Sigmoid colon (tissue), 7 donors: ENCODE measurements around the gene FANCD2. TPM values are rescaled to one million over a fixed set of nuclear protein-coding genes. Genes with fewer than 3 reads are reported as not detected.
"Not testable (repeated sequence)": the region's sequence is repeated elsewhere in the genome, so short reads cannot be mapped to it uniquely, and the experiment has no call there.

ENCODE experiments used
- DNase-seq: peaks from one replicate; pipeline ENCODE4 v3.0.0-alpha.2; 2019
- H3K27ac ChIP-seq, 4 donors: fragments of 200-600 bp; sonication (generic); one replicate each; pipeline ENCODE4 v1.5.1; 2016 to 2019; ENCODE audit warnings: mild to moderate bottlenecking in 1 of 4
- H3K27me3 ChIP-seq, 3 donors: fragments of 200-600 bp; sonication (generic); one replicate each; pipeline ENCODE4 v1.5.1; 2019; ENCODE audit warnings: mild to moderate bottlenecking in 1 of 3
- H3K36me3 ChIP-seq, 4 donors: fragments of 200-600 bp; sonication (generic); one replicate each; pipeline ENCODE4 v1.5.1; 2016 to 2019
- H3K4me1 ChIP-seq, 4 donors: fragments of 200-600 bp; sonication (generic); one replicate each; pipeline ENCODE4 v1.5.1; 2017 to 2019
- H3K4me3 ChIP-seq, 4 donors: fragments of 200-600 bp; sonication (generic); one replicate each; pipeline ENCODE4 v1.5.1; 2017 to 2019; ENCODE audit warnings: mild to moderate bottlenecking in 2 of 4, moderate library complexity in 1 of 4
- H3K9me3 ChIP-seq, 4 donors: fragments of 200-600 bp in 3 of 4; sonication (generic) in 3 of 4; one replicate each; pipeline versions ENCODE4 v1.5.1 to v1.6.1; 2013 to 2019
- EP300 ChIP-seq, 4 donors: sonication (generic); formaldehyde crosslinking; IDR thresholded peaks; one replicate each; pipeline ENCODE4 v1.6.1; 2017; ENCODE audit warnings: antibody characterized with exemption in 4 of 4
- POLR2A ChIP-seq, 2 donors: fragments of 450-650 bp; IDR thresholded peaks; one replicate each; pipeline ENCODE4 v1.6.1; 2016; ENCODE audit warnings: antibody characterized with exemption in 2 of 2, mild to moderate bottlenecking in 2 of 2, moderate library complexity in 2 of 2
- POLR2AphosphoS5 ChIP-seq, 4 donors: sonication (generic); formaldehyde crosslinking; IDR thresholded peaks; one replicate each; pipeline ENCODE4 v1.6.1; 2017; ENCODE audit warnings: antibody characterized with exemption in 4 of 4
- WGBS, 2 donors: extraction: QIAGEN DNeasy Blood & Tissue Kit; methylation state at CpG; one replicate each; pipeline ENCODE4 v1.1.7; 2013; 5-methylcytosine and 5-hydroxymethylcytosine counted together
- intact Hi-C: fragments of 100-400 bp; cut with DNase I; formaldehyde crosslinking; loops from one replicate; pipeline ENCODE4 v1.15.1; 2023
- polyA plus RNA-seq, 3 donors: library from polyadenylated mRNA; stranded (reverse); fragments of 200-250 nt; gene quantifications; one replicate each; pipeline ENCODE4 v1.2.3, GENCODE V29; 2013
- total RNA-seq, 4 donors: library from RNA; depleted of rRNA; stranded (reverse); fragments of >200 nt; gene quantifications; one replicate each; pipeline ENCODE4 v1.1.0, GENCODE V29; 2016
- TF ChIP-seq, protein P1 (sequence below), 4 experiments: fragments of 450-650 bp in 3 of 4; fragments of 200-600 bp in 1 of 4; IDR thresholded peaks; one replicate each; pipeline ENCODE4 v1.5.1; 2016 to 2019; ENCODE audit warnings: antibody characterized with exemption in 4 of 4, mild to moderate bottlenecking in 3 of 4, moderate library complexity in 2 of 4
- donor health status: healthy with polysubstance abuse.
- donor health status: Bipolar disorder and iron deficiency.
- donor health status: healthy.

The FANCD2 gene
- total and polyA plus RNA-seq, 7 donors: 0.60 to 12.6 (median 2.9) TPM

DNA sequence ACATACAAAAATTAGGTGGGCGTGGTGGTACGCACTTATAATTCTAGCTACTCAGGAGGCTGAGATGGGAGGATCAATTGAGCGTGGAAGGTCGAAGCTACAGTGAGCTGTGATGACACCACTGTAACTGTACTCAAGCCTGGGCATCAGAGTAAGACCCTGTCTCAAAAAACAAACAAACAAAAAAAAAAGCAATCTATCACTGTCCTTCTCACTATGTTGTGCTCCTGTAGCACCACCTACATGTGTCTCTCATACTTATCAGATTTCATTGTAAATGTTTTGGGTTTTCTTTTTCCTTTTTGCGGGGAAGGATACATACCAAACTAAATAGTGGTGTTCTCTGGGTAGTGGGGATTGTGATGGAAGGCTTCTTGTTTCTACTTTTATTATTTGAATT is 14.8 kb downstream of the FANCD2 start:
- WGBS, 2 donors: 97 to 98% methylated on average over 5 of the region's 5 CpGs
- no peak for DNase-seq
- intact Hi-C loops: no loop called here
- TF ChIP-seq, protein P1, sequence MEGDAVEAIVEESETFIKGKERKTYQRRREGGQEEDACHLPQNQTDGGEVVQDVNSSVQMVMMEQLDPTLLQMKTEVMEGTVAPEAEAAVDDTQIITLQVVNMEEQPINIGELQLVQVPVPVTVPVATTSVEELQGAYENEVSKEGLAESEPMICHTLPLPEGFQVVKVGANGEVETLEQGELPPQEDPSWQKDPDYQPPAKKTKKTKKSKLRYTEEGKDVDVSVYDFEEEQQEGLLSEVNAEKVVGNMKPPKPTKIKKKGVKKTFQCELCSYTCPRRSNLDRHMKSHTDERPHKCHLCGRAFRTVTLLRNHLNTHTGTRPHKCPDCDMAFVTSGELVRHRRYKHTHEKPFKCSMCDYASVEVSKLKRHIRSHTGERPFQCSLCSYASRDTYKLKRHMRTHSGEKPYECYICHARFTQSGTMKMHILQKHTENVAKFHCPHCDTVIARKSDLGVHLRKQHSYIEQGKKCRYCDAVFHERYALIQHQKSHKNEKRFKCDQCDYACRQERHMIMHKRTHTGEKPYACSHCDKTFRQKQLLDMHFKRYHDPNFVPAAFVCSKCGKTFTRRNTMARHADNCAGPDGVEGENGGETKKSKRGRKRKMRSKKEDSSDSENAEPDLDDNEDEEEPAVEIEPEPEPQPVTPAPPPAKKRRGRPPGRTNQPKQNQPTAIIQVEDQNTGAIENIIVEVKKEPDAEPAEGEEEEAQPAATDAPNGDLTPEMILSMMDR (IDR thresholded peaks at IDR 0.05): no peak
- Histone ChIP-seq H3K36me3 (no peaks in the 10 kb centered on the region), H3K9me3 (no peaks in the 10 kb centered on the region), H3K27ac (no peak overlapping the region), H3K27me3 (no peaks in the 10 kb centered on the region), H3K4me1 (no peaks in the 10 kb centered on the region), H3K4me3 (no peak overlapping the region)

DNA sequence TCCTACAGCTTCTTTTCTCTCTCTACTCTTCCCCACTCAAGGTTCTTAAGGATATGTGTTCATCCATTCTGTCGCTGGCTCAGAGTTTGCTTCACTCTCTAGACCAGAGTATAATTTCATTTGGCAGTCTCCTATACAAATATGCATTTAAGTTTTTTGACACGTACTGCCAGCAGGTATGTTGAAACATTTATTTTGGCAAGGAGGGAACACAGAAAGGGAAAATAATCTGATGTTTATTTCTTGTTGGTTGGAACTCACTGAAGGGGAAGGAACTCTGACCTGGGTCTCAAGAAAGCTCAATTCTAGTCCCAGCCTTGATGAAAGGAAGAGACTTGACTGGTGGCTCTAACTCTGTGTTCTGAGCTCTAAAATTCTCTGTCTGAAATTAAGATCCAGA is 21.6 kb downstream of the FANCD2 start:
- TF ChIP-seq POLR2A (IDR thresholded peaks at IDR 0.05): no peak
- no peak for TF ChIP-seq EP300 (IDR thresholded peaks at IDR 0.05)
- no peak for TF ChIP-seq POLR2AphosphoS5 (IDR thresholded peaks at IDR 0.05)
- TF ChIP-seq, protein P1 (IDR thresholded peaks at IDR 0.05): no peak
- 76 to 84% methylated on average over 2 of the region's 2 CpGs for WGBS, 2 donors
- Histone ChIP-seq H3K4me3 (no peak overlapping the region), H3K9me3 (no peaks in the 10 kb centered on the region), H3K36me3 (no peaks in the 10 kb centered on the region), H3K27me3 (no peaks in the 10 kb centered on the region), H3K4me1 (no peaks in the 10 kb centered on the region), H3K27ac (no peak overlapping the region)
- intact Hi-C loops: no loop called here
- no peak for DNase-seq

DNA sequence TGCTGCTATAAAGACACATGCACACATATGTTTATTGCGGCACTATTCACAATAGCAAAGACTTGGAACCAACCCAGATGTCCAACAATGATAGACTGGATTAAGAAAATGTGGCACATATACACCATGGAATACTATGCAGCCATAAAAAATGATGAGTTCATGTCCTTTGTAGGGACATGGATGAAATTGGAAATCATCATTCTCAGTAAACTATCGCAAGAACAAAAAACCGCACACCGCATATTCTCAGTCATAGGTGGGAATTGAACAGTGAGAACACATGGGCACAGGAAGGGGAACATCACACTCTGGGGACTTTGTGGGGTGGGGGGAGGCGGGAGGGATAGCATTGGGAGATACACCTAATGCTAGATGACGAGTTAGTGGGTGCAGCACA is 26.8 kb downstream of the FANCD2 start:
- H3K27ac ChIP-seq, H3K4me1 ChIP-seq, H3K27me3 ChIP-seq, H3K9me3 ChIP-seq, H3K4me3 ChIP-seq, H3K36me3 ChIP-seq, DNase-seq, intact Hi-C loops: not testable (repeated sequence)
- WGBS, 2 donors: 97 to 99% methylated on average over 5 of the region's 6 CpGs

DNA sequence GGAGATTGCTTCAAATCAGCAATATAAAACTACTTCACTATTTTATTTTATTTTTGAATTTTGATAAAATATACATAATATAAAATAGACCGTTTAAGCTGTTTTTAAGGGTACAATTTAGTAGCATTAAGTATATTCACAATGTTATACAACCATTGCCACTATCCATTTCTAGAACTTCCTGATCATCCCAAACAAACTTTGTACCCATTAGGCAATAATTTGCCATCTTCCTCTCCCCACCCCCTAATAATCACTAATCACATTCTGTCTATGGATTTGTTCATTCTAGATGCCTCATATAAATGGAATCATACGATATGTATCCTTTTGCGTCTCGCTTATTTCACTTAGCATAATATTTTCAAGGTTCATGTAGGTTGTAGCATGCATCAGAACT is 28.9 kb downstream of the FANCD2 start:
- 97 to 99% methylated on average over 4 of the region's 4 CpGs for WGBS, 2 donors
- intact Hi-C loops: no loop called here
- Histone ChIP-seq H3K9me3 (no peaks in the 10 kb centered on the region), H3K27ac (no peak overlapping the region), H3K36me3 (no peaks in the 10 kb centered on the region), H3K27me3 (no peaks in the 10 kb centered on the region), H3K4me3 (no peak overlapping the region), H3K4me1 (no peaks in the 10 kb centered on the region)
- TF ChIP-seq, protein P1 (IDR thresholded peaks at IDR 0.05): no peak
- TF ChIP-seq POLR2AphosphoS5 (IDR thresholded peaks at IDR 0.05) (no peak), EP300 (IDR thresholded peaks at IDR 0.05) (no peak), POLR2A (IDR thresholded peaks at IDR 0.05) (no peak)
- DNase-seq: no peak

DNA sequence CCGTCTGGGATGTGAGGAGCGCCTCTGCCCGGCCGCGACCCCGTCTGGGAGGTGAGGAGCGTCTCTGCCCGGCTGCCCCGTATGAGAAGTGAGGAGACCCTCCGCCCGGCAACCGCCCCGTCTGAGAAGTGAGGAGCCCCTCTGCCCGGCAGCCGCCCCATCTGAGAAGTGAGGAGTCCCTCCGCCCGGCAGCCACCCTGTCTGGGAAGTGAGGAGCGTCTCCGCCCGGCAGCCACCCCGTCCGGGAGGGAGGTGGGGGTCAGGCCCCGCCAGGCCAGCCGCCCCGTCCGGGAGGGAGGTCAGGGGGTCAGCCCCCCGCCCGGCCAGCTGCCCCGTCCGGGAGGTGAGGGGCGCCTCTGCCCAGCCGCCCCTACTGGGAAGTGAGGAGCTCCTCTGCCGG is 43.8 kb downstream of the FANCD2 start:
- DNase-seq, H3K4me3 ChIP-seq, intact Hi-C loops, H3K27me3 ChIP-seq, H3K9me3 ChIP-seq, H3K27ac ChIP-seq, H3K4me1 ChIP-seq, H3K36me3 ChIP-seq: not testable (repeated sequence)
- 98% methylated on average over 31 to 32 of the region's 33 CpGs for WGBS, 2 donors

DNA sequence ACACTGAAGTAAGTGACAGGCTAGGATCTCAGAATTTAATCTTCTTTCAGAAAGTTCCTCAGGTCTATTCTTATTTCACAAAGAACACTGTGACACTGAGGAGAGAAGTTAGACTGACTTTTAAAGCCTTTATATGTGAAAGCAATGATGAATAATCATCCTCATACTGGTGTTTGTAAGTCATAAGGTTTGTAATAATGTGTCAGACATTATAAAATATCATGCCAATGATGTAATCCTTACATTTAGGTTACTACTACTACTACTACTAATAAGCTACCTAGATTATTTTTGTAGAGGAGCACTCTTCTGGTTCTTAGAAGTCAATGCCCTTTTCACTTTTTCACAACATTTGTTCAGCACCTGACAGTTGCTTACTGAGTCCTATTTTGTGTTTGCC is 48.4 kb downstream of the FANCD2 start:
- no peaks in the 10 kb centered on the region for H3K9me3 ChIP-seq
- H3K36me3 ChIP-seq: no peaks in the 10 kb centered on the region
- no peaks in the 10 kb centered on the region for H3K4me1 ChIP-seq
- H3K27ac ChIP-seq: no peak overlapping the region
- H3K4me3 ChIP-seq: no peak overlapping the region
- no peak for DNase-seq
- TF ChIP-seq POLR2A (IDR thresholded peaks at IDR 0.05): no peak
- intact Hi-C loops: no loop called here
- H3K27me3 ChIP-seq: no peaks in the 10 kb centered on the region
